Stomach smooth muscle (tissue), 2 donors: ENCODE measurements around the gene ST6GALNAC3.
A peak's percentile ranks its signal among the peaks of the same experiment; 100 is the strongest.

ENCODE experiments used
- H3K27ac ChIP-seq: one replicate; pipeline ENCODE4 v1.7.0; 2013; ENCODE audit warnings: mild to moderate bottlenecking, low read length, inconsistent platforms
- H3K27me3 ChIP-seq, 2 donors: one replicate each; pipeline ENCODE4 v1.7.0; 2013; ENCODE audit warnings: low read length in 2 of 2; ENCODE audit not compliant: insufficient read depth in 2 of 2, control insufficient read depth in 1 of 2
- H3K36me3 ChIP-seq, 2 donors: one replicate each; pipeline ENCODE4 v1.7.0; 2013; ENCODE audit warnings: low read length in 2 of 2; ENCODE audit not compliant: control insufficient read depth in 2 of 2, insufficient read depth in 2 of 2
- H3K4me1 ChIP-seq: one replicate; pipeline ENCODE4 v1.7.0; 2013; ENCODE audit warnings: low read length; ENCODE audit not compliant: control insufficient read depth, insufficient read depth
- H3K4me3 ChIP-seq, 2 donors: one replicate each; pipeline ENCODE4 v1.7.0; 2013; ENCODE audit warnings: low read length in 2 of 2
- H3K9ac ChIP-seq, 2 donors: one replicate each; pipeline ENCODE4 v1.7.0; 2013; ENCODE audit warnings: low read length in 2 of 2, mild to moderate bottlenecking in 1 of 2
- H3K9me3 ChIP-seq, 2 donors: one replicate each; pipeline ENCODE4 v1.7.0; 2013; ENCODE audit warnings: low read length in 2 of 2; ENCODE audit not compliant: control insufficient read depth in 2 of 2
- donor health status: healthy.
- donor health status: Pancreatic carcinoma.

The ST6GALNAC3 gene

DNA sequence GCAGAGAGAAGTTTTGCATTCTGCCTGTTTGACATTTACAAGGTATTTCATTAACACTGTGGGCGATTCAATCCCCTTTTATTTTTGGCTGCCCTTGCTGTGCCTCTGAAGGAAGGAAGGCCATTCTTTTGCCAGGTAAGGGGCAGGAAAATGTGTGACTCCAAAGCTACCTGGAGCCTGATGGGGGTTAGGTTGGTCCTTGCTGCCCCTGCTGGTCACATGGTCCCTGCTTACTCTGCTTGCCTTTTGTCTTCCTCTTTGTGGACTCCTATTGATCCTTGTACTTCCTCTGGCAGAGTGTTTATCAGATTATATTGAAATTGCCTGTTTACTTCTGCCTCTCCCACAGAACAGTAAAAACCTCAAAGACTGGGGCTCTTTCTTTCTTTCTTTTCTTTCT, 65.7 kb downstream of the ST6GALNAC3 start:
- H3K9ac ChIP-seq: no peak overlapping the region
- no peak overlapping the region for H3K4me3 ChIP-seq
- H3K9me3 ChIP-seq: no peaks in the 10 kb centered on the region
- H3K36me3 ChIP-seq: no peaks in the 10 kb centered on the region
- H3K27ac ChIP-seq: no peak overlapping the region
- no peaks in the 10 kb centered on the region for H3K4me1 ChIP-seq
- H3K27me3 ChIP-seq: no peaks in the 10 kb centered on the region

GRCh38 chr1:76141929-76142328, 67.4 kb downstream of the ST6GALNAC3 start:
- H3K27ac ChIP-seq: no peak overlapping the region

GRCh38 chr1:76142771-76143540, 68.4 kb downstream of the ST6GALNAC3 start:
- Histone ChIP-seq H3K4me1 (no peaks in the 10 kb centered on the region), H3K27me3 (no peaks in the 10 kb centered on the region), H3K36me3 (no peaks in the 10 kb centered on the region), H3K4me3 (no peak overlapping the region), H3K27ac (no peak overlapping the region), H3K9ac (no peak overlapping the region), H3K9me3 (no peaks in the 10 kb centered on the region)

More at GRCh38 chr1:76141929-76142328, 67.4 kb downstream of the ST6GALNAC3 start:
- Histone ChIP-seq H3K4me1 (no peaks in the 10 kb centered on the region), H3K4me3 (no peak overlapping the region), H3K9ac (no peak overlapping the region), H3K27me3 (no peaks in the 10 kb centered on the region), H3K36me3 (no peaks in the 10 kb centered on the region), H3K9me3 (no peaks in the 10 kb centered on the region)

DNA sequence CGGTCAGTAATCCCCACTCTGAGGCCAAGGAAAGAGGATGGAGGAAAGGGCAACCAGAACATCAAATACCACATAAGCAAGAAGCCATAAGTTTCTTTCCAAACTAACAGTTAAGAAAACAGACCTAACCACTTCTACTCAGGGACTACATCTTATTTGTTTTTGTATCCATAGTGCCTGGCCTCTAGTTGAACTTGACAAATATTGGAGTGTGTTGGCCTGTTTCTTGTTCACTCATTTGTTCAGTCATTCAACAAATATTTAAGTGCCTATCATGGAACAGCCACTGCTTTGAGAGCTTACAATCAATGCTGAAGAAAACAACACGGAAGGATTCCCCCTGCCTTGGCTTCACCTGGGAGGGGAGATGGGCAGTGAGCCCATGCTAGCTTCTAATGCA, 69.7 kb downstream of the ST6GALNAC3 start:
- Histone ChIP-seq H3K9me3 (no peaks in the 10 kb centered on the region), H3K36me3 (no peaks in the 10 kb centered on the region), H3K4me3 (no peak overlapping the region), H3K4me1 (no peaks in the 10 kb centered on the region), H3K9ac (no peak overlapping the region), H3K27me3 (no peaks in the 10 kb centered on the region), H3K27ac (no peak overlapping the region)

DNA sequence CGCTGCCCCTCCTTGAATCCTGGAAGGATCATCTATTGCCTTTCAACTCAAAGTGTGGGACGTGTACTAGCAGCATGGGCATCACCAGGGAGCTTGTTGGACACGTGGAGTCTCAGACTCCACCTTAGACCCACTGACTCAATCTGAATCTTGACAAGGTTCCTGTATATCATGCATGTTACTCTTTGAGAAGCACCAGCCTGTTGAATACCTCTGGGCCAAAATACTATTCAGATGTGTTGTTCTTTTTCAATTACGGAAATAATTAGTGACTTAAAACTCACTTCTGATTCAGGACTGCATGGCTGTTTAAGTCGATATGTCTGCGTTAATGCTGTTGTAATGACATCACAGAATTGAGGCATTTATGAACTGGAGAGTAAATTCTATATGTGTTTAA, 70.8 kb downstream of the ST6GALNAC3 start:
- Histone ChIP-seq H3K27ac (no peak overlapping the region), H3K9ac (no peak overlapping the region), H3K9me3 (no peaks in the 10 kb centered on the region), H3K36me3 (no peaks in the 10 kb centered on the region), H3K4me1 (no peaks in the 10 kb centered on the region), H3K4me3 (no peak overlapping the region), H3K27me3 (no peaks in the 10 kb centered on the region)

DNA sequence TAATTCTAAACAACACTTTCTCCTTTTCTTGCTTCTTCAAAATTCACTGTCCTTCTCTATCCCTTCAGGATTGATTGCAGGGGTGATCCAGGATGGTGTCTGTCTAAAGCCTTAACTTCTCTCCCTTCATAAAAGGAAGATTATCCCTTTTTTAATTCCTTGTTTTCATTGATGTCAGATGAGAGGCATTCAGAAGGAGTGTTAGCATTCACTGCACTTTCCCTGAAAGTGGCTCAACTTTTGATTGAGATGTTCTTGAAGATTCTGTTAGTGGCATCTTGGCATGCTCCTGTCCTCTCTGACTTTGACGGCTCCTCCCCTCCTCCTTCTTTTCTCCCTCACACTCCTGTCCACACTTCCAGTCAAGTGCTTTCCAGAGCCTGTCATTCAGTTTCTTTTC, 71.6 kb downstream of the ST6GALNAC3 start:
- Histone ChIP-seq H3K4me1 (no peaks in the 10 kb centered on the region), H3K27ac (no peak overlapping the region), H3K4me3 (no peak overlapping the region), H3K36me3 (no peaks in the 10 kb centered on the region), H3K9ac (no peak overlapping the region), H3K27me3 (no peaks in the 10 kb centered on the region), H3K9me3 (no peaks in the 10 kb centered on the region)

DNA sequence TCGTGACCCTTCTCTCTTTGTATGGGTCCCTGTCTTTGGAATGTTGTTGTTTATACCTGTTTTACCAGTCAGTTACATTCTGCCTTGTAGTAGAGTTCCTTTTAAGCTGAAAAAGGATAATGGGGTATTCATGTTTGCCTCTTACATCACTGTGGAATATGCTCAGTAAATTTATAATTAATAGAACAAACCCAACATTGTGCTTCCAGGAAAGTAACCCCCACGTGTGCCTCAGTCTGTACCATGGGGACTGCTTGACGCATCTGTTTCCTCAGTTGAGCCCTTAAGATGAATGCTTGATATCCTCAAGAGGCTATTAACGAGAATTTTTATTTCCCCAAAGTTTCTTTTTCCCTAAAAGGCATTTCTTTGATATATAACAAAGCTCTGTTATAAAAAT, 73.4 kb downstream of the ST6GALNAC3 start:
- Histone ChIP-seq H3K4me3 (no peak overlapping the region), H3K4me1 (no peaks in the 10 kb centered on the region), H3K36me3 (no peaks in the 10 kb centered on the region), H3K27ac (no peak overlapping the region), H3K9ac (no peak overlapping the region), H3K9me3 (no peaks in the 10 kb centered on the region), H3K27me3 (no peaks in the 10 kb centered on the region)

DNA sequence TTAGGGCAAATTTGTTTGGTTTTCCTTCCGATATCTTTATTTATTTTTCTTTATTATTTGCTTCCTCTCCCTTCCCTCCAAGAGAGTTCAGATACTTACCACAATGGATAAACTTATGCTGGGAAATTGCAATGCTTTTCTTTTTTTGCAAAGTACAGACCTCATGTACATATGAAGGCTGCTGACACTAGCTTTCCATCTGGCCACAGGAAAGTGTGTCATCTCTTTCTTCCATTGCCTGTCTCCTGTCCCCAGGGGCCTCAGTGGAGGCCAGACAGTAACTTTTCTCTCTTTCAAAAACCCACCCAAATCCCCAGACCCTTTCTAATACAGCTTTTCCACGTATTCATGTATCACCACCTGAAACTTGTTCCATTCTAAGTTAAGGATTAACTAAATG, 73.9 kb downstream of the ST6GALNAC3 start:
- H3K4me1 ChIP-seq: no peaks in the 10 kb centered on the region
- H3K27me3 ChIP-seq: no peaks in the 10 kb centered on the region
- H3K27ac ChIP-seq: no peak overlapping the region
- no peaks in the 10 kb centered on the region for H3K9me3 ChIP-seq
- H3K36me3 ChIP-seq: no peaks in the 10 kb centered on the region
- H3K4me3 ChIP-seq: no peak overlapping the region
- no peak overlapping the region for H3K9ac ChIP-seq

- peaks cover 8% of the 10 kb centered on the region for H3K4me1 ChIP-seq
- H3K36me3 ChIP-seq: no peaks in the 10 kb centered on the region
- no peaks in the 10 kb centered on the region for H3K27me3 ChIP-seq
- H3K27ac ChIP-seq: no peak overlapping the region
- no peak overlapping the region for H3K9ac ChIP-seq
- peak overlapping the region in 1 of 2 donors; percentile 74 for H3K4me3 ChIP-seq
- no peaks in the 10 kb centered on the region for H3K9me3 ChIP-seq
Observed at GRCh38 chr1:76153841-76154205, 79.3 kb downstream of the ST6GALNAC3 start.

DNA sequence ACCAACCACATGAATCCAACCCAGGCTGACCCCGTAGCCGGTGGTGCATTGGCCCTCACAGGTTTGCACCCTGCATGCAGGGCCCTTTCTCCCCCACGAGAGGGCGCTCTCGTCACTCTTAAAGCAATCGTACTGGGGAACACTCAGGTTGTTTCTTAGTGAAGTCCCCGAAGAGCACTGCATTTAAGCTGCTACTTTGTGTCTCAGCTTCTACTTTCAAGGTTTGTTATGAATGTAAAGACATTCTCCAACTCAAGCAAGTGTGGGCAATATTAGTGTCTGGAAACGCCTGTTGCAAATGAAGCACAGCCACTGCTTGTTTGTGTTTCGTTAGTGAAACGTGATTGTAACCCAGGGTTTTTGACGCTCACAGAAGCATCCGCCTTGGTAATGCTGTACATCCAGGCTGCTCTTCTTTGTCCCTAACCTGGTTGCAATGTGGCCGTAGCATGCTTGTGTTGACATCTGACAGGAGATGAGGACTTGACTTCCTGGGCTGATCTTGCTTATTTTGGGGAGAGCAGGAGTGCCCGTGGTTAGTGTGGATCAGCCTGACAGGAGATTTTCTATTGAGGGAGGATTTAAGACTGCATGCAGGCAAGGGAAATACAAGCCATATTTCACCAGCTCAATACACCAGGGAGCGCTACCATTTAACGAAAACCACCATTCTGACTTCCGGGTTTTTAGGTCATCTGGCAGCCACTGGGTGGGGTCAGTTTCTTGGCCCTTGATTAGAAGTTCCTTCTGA, 79.8 kb downstream of the ST6GALNAC3 start:
- Histone ChIP-seq H3K9ac (peak overlapping the region in 1 of 2 donors; percentile 55), H3K4me3 (peak overlapping the region; percentile 27 to 74)

DNA sequence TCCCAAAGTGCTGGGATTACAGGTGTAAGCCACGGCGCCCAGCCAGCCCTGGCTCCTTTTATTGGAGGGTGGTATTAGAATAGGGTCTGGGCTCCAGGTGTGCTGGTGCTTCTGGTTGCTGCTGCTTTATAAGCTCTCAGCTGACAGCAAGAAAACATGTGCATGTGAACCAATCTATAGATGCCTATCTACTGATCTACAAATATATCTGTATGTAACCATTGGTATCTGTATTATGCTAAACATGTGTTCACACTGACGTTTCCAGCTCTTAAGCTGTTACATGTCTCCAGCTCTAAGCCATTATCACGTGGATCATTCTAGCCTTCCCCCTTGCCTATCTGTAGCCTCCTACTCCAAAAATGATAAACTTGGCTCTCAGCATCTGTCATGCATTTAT, 82.4 kb downstream of the ST6GALNAC3 start:
- Histone ChIP-seq H3K4me3 (no peak overlapping the region), H3K27ac (no peak overlapping the region), H3K9ac (no peak overlapping the region), H3K27me3 (no peaks in the 10 kb centered on the region), H3K9me3 (no peaks in the 10 kb centered on the region), H3K4me1 (peaks cover 8% of the 10 kb centered on the region), H3K36me3 (no peaks in the 10 kb centered on the region)

More for the DNA sequence above, 79.8 kb downstream of the ST6GALNAC3 start:
- H3K4me1 ChIP-seq: peaks cover 8% of the 10 kb centered on the region
- no peaks in the 10 kb centered on the region for H3K9me3 ChIP-seq
- no peaks in the 10 kb centered on the region for H3K36me3 ChIP-seq
- no peak overlapping the region for H3K27ac ChIP-seq
- no peaks in the 10 kb centered on the region for H3K27me3 ChIP-seq
